ENCODE data around the gene ZNF644. TPM values are rescaled to one million over a fixed set of nuclear protein-coding genes. Genes with fewer than 3 reads are reported as not detected.

ZNF644 gene
- polyA plus RNA-seq, 1 donor = 37.6 TPM

- H3K4me3 ChIP-seq (ENCODE audit: low read length) = no peak overlapping the region
- H3K27me3 ChIP-seq (ENCODE audit: control insufficient read depth, insufficient read depth, low read length) = no peaks in the 10 kb centered on the region
- no peak overlapping the region for H3K27ac ChIP-seq (ENCODE audit: low read length)
- DNase-seq = no peak
- H3K4me1 ChIP-seq (ENCODE audit: control insufficient read depth, insufficient read depth, low read length) = no peaks in the 10 kb centered on the region
- no peaks in the 10 kb centered on the region for H3K9me3 ChIP-seq (ENCODE audit: control insufficient read depth, low read depth, low read length)
- WGBS (ENCODE audit: insufficient coverage, low lambda C conversion rate) = no CpG with 5 or more reads among the region's 1 CpG
- H3K36me3 ChIP-seq (ENCODE audit: control insufficient read depth, insufficient read depth, low read length) = peaks cover 3% of the 10 kb centered on the region
Observed at GRCh38 chr1:90963651-90964050, 58.2 kb downstream of the ZNF644 start.

- Histone ChIP-seq H3K27ac (ENCODE audit: low read length) (no peak overlapping the region), H3K4me3 (ENCODE audit: low read length) (no peak overlapping the region), H3K4me1 (ENCODE audit: control insufficient read depth, insufficient read depth, low read length) (no peaks in the 10 kb centered on the region), H3K9me3 (ENCODE audit: control insufficient read depth, low read depth, low read length) (no peaks in the 10 kb centered on the region), H3K36me3 (ENCODE audit: control insufficient read depth, insufficient read depth, low read length) (peaks cover 3% of the 10 kb centered on the region), H3K27me3 (ENCODE audit: control insufficient read depth, insufficient read depth, low read length) (no peaks in the 10 kb centered on the region)
- DNase-seq = no peak
- WGBS (ENCODE audit: insufficient coverage, low lambda C conversion rate) = 100% methylated on average over 1 of the region's 2 CpGs
Observed at GRCh38 chr1:90963236-90963635, 58.6 kb downstream of the ZNF644 start.

GRCh38 chr1:90959352-90960206 lies 62.3 kb downstream of the ZNF644 start:
- no peak overlapping the region for H3K27ac ChIP-seq (ENCODE audit: low read length)
- no peaks in the 10 kb centered on the region for H3K36me3 ChIP-seq (ENCODE audit: control insufficient read depth, insufficient read depth, low read length)
- no peak overlapping the region for H3K4me3 ChIP-seq (ENCODE audit: low read length)
- WGBS (ENCODE audit: insufficient coverage, low lambda C conversion rate) = 100% methylated on average over 3 of the region's 5 CpGs
- peak in 1 of 2 donors; percentile 30 for DNase-seq
- H3K27me3 ChIP-seq (ENCODE audit: control insufficient read depth, insufficient read depth, low read length) = no peaks in the 10 kb centered on the region
- H3K9me3 ChIP-seq (ENCODE audit: control insufficient read depth, low read depth, low read length) = no peaks in the 10 kb centered on the region
- H3K4me1 ChIP-seq (ENCODE audit: control insufficient read depth, insufficient read depth, low read length) = no peaks in the 10 kb centered on the region

GRCh38 chr1:90957497-90957896 lies 64.3 kb downstream of the ZNF644 start:
- Histone ChIP-seq H3K9me3 (ENCODE audit: control insufficient read depth, low read depth, low read length) (no peaks in the 10 kb centered on the region), H3K27ac (ENCODE audit: low read length) (no peak overlapping the region), H3K36me3 (ENCODE audit: control insufficient read depth, insufficient read depth, low read length) (no peaks in the 10 kb centered on the region), H3K4me1 (ENCODE audit: control insufficient read depth, insufficient read depth, low read length) (no peaks in the 10 kb centered on the region), H3K4me3 (ENCODE audit: low read length) (no peak overlapping the region), H3K27me3 (ENCODE audit: control insufficient read depth, insufficient read depth, low read length) (no peaks in the 10 kb centered on the region)
- no peak for DNase-seq

GRCh38 chr1:90955769-90956168 lies 66.1 kb downstream of the ZNF644 start:
- Histone ChIP-seq H3K9me3 (ENCODE audit: control insufficient read depth, low read depth, low read length) (no peaks in the 10 kb centered on the region), H3K27ac (ENCODE audit: low read length) (no peak overlapping the region), H3K27me3 (ENCODE audit: control insufficient read depth, insufficient read depth, low read length) (no peaks in the 10 kb centered on the region), H3K4me3 (ENCODE audit: low read length) (no peak overlapping the region), H3K4me1 (ENCODE audit: control insufficient read depth, insufficient read depth, low read length) (no peaks in the 10 kb centered on the region), H3K36me3 (ENCODE audit: control insufficient read depth, insufficient read depth, low read length) (no peaks in the 10 kb centered on the region)
- WGBS (ENCODE audit: insufficient coverage, low lambda C conversion rate) = 100% methylated on average over 1 of the region's 1 CpG
- DNase-seq = no peak

- WGBS (ENCODE audit: insufficient coverage, low lambda C conversion rate) = 80% methylated on average over 1 of the region's 3 CpGs
- no peaks in the 10 kb centered on the region for H3K9me3 ChIP-seq (ENCODE audit: control insufficient read depth, low read depth, low read length)
- H3K27me3 ChIP-seq (ENCODE audit: control insufficient read depth, insufficient read depth, low read length) = no peaks in the 10 kb centered on the region
- H3K36me3 ChIP-seq (ENCODE audit: control insufficient read depth, insufficient read depth, low read length) = no peaks in the 10 kb centered on the region
- no peak overlapping the region for H3K4me3 ChIP-seq (ENCODE audit: low read length)
- no peaks in the 10 kb centered on the region for H3K4me1 ChIP-seq (ENCODE audit: control insufficient read depth, insufficient read depth, low read length)
- H3K27ac ChIP-seq (ENCODE audit: low read length) = no peak overlapping the region
- DNase-seq = no peak
Observed at GRCh38 chr1:90952906-90953305, 68.9 kb downstream of the ZNF644 start.

GRCh38 chr1:90951009-90951408 lies 70.8 kb downstream of the ZNF644 start:
- H3K4me3 ChIP-seq (ENCODE audit: low read length) = no peak overlapping the region
- 80% methylated on average over 1 of the region's 2 CpGs for WGBS (ENCODE audit: insufficient coverage, low lambda C conversion rate)
- no peak overlapping the region for H3K27ac ChIP-seq (ENCODE audit: low read length)
- no peak for DNase-seq
- no peaks in the 10 kb centered on the region for H3K4me1 ChIP-seq (ENCODE audit: control insufficient read depth, insufficient read depth, low read length)
- H3K27me3 ChIP-seq (ENCODE audit: control insufficient read depth, insufficient read depth, low read length) = no peaks in the 10 kb centered on the region
- H3K9me3 ChIP-seq (ENCODE audit: control insufficient read depth, low read depth, low read length) = no peaks in the 10 kb centered on the region
- no peaks in the 10 kb centered on the region for H3K36me3 ChIP-seq (ENCODE audit: control insufficient read depth, insufficient read depth, low read length)

GRCh38 chr1:90948301-90948700 lies 73.5 kb downstream of the ZNF644 start:
- peaks cover 5% of the 10 kb centered on the region for H3K36me3 ChIP-seq (ENCODE audit: control insufficient read depth, insufficient read depth, low read length)
- no peak overlapping the region for H3K4me3 ChIP-seq (ENCODE audit: low read length)
- no peaks in the 10 kb centered on the region for H3K9me3 ChIP-seq (ENCODE audit: control insufficient read depth, low read depth, low read length)
- no peaks in the 10 kb centered on the region for H3K4me1 ChIP-seq (ENCODE audit: control insufficient read depth, insufficient read depth, low read length)
- 100% methylated on average over 2 of the region's 7 CpGs for WGBS (ENCODE audit: insufficient coverage, low lambda C conversion rate)
- H3K27me3 ChIP-seq (ENCODE audit: control insufficient read depth, insufficient read depth, low read length) = no peaks in the 10 kb centered on the region
- H3K27ac ChIP-seq (ENCODE audit: low read length) = no peak overlapping the region
- no peak for DNase-seq

- no peak overlapping the region for H3K4me3 ChIP-seq (ENCODE audit: low read length)
- DNase-seq = no peak
- no CpG with 5 or more reads among the region's 1 CpG for WGBS (ENCODE audit: insufficient coverage, low lambda C conversion rate)
- no peak overlapping the region for H3K27ac ChIP-seq (ENCODE audit: low read length)
- H3K36me3 ChIP-seq (ENCODE audit: control insufficient read depth, insufficient read depth, low read length) = peaks cover 5% of the 10 kb centered on the region
- H3K27me3 ChIP-seq (ENCODE audit: control insufficient read depth, insufficient read depth, low read length) = no peaks in the 10 kb centered on the region
- H3K4me1 ChIP-seq (ENCODE audit: control insufficient read depth, insufficient read depth, low read length) = no peaks in the 10 kb centered on the region
- no peaks in the 10 kb centered on the region for H3K9me3 ChIP-seq (ENCODE audit: control insufficient read depth, low read depth, low read length)
Observed at GRCh38 chr1:90946630-90947029, 75.2 kb downstream of the ZNF644 start.

GRCh38 chr1:90945287-90945686 lies 76.5 kb downstream of the ZNF644 start:
- Histone ChIP-seq H3K9me3 (ENCODE audit: control insufficient read depth, low read depth, low read length) (no peaks in the 10 kb centered on the region), H3K27me3 (ENCODE audit: control insufficient read depth, insufficient read depth, low read length) (no peaks in the 10 kb centered on the region), H3K4me1 (ENCODE audit: control insufficient read depth, insufficient read depth, low read length) (no peaks in the 10 kb centered on the region), H3K27ac (ENCODE audit: low read length) (no peak overlapping the region), H3K4me3 (ENCODE audit: low read length) (no peak overlapping the region), H3K36me3 (ENCODE audit: control insufficient read depth, insufficient read depth, low read length) (peaks cover 13% of the 10 kb centered on the region)
- DNase-seq = no peak

GRCh38 chr1:90943966-90944365 lies 77.9 kb downstream of the ZNF644 start:
- H3K9me3 ChIP-seq (ENCODE audit: control insufficient read depth, low read depth, low read length) = no peaks in the 10 kb centered on the region
- WGBS (ENCODE audit: insufficient coverage, low lambda C conversion rate) = no CpG with 5 or more reads among the region's 4 CpGs
- H3K27ac ChIP-seq (ENCODE audit: low read length) = no peak overlapping the region
- H3K36me3 ChIP-seq (ENCODE audit: control insufficient read depth, insufficient read depth, low read length) = peaks cover 21% of the 10 kb centered on the region
- H3K4me3 ChIP-seq (ENCODE audit: low read length) = no peak overlapping the region
- DNase-seq = no peak
- no peaks in the 10 kb centered on the region for H3K27me3 ChIP-seq (ENCODE audit: control insufficient read depth, insufficient read depth, low read length)
- no peaks in the 10 kb centered on the region for H3K4me1 ChIP-seq (ENCODE audit: control insufficient read depth, insufficient read depth, low read length)
